H1 (cell line): ENCODE data around the gene ENPP7. TPM values are rescaled to one million over a fixed set of nuclear protein-coding genes. Genes with fewer than 3 reads are reported as not detected.

ENCODE experiments used
- CTCF ChIA-PET: fragments of 300-600 bp; sonication (Branson Sonifier 250); formaldehyde crosslinking; loops from one replicate; lab custom pipeline; 2021; ENCODE audit not compliant: partially characterized antibody; lab: Charles Lee
- POLR2A ChIA-PET: fragments of 300-600 bp; sonication (Branson Sonifier 250); formaldehyde crosslinking; loops from one replicate; lab custom pipeline; 2021; ENCODE audit warnings: inconsistent platforms; ENCODE audit not compliant: partially characterized antibody; lab: Charles Lee
- DNase-seq, 2 experiments: peaks; one replicate each; pipeline versions ENCODE4 v3.0.0 to v3.0.0-alpha.2; 2010 to 2022; ENCODE audit warnings: low spot score in 2 of 2, low read depth in 1 of 2, mixed read lengths in 1 of 2
- FAIRE-seq: peaks from 2 replicates; lab custom pipeline; 2011; peaks lifted over from hg19 to GRCh38; lab: Jason Lieb, UNC
- H2AFZ ChIP-seq: 2 replicates; pipeline ENCODE4 v1.8.1; 2012; ENCODE audit warnings: low read length, inconsistent platforms
- H2AK5ac ChIP-seq: 2 replicates; pipeline ENCODE4 v1.6.1; 2013; ENCODE audit warnings: low read depth, low read length
- H2BK120ac ChIP-seq: replicated peaks from 2 replicates; pipeline ENCODE3; 2013; ENCODE audit warnings: low read depth, low read length, inconsistent platforms
- H2BK12ac ChIP-seq: 2 replicates; pipeline ENCODE4 v1.6.1; 2013; ENCODE audit warnings: low read depth, low read length
- H2BK15ac ChIP-seq: 2 replicates; pipeline ENCODE4 v1.6.1; 2013; ENCODE audit warnings: low read length
- H2BK20ac ChIP-seq: 2 replicates; pipeline ENCODE4 v1.6.1; 2013; ENCODE audit warnings: low read length
- H2BK5ac ChIP-seq: 2 replicates; pipeline ENCODE4 v1.6.1; 2013; ENCODE audit warnings: low read depth, low read length
- H3K14ac ChIP-seq: 2 replicates; pipeline ENCODE4 v1.6.1; 2013; ENCODE audit warnings: inconsistent platforms; ENCODE audit not compliant: insufficient read length
- H3K18ac ChIP-seq: 2 replicates; pipeline ENCODE4 v1.6.1; 2013; ENCODE audit warnings: low read length; ENCODE audit errors: extremely low read depth
- H3K23ac ChIP-seq: 2 replicates; pipeline ENCODE4 v1.6.1; 2013; ENCODE audit warnings: inconsistent platforms; ENCODE audit not compliant: insufficient read length
- H3K23me2 ChIP-seq: 2 replicates; pipeline ENCODE4 v1.6.1; 2013; ENCODE audit warnings: low read depth, low read length
- H3K27ac ChIP-seq: 2 replicates; pipeline ENCODE4 v1.6.1; 2011; ENCODE audit warnings: low read depth, low read length, inconsistent platforms
- H3K27me3 ChIP-seq, 4 experiments: replicated peaks in 1 of 4; 1 replicate in 1 of 4; 2 replicates in 3 of 4; pipeline versions ENCODE4 v1.6.1 to v1.8.1; 2011 to 2013; ENCODE audit warnings: low read length in 3 of 4, mild to moderate bottlenecking in 3 of 4, inconsistent platforms in 2 of 4, mixed read lengths in 2 of 4, moderate library complexity in 1 of 4; ENCODE audit not compliant: control insufficient read depth in 3 of 4, insufficient read depth in 3 of 4; ENCODE audit errors: extremely low read depth in 1 of 4
- H3K36me3 ChIP-seq, 4 experiments: 2 replicates each; pipeline versions ENCODE4 v1.6.1 to v1.8.1; 2011 to 2013; ENCODE audit warnings: mild to moderate bottlenecking in 4 of 4, low read length in 3 of 4, moderate library complexity in 2 of 4, control low read depth in 1 of 4, inconsistent platforms in 1 of 4; ENCODE audit not compliant: insufficient read depth in 4 of 4, control insufficient read depth in 2 of 4
- H3K4ac ChIP-seq: replicated peaks from 2 replicates; pipeline ENCODE3; 2013; ENCODE audit warnings: low read length, low read depth, mixed read lengths, inconsistent platforms; ENCODE audit not compliant: insufficient read length
- H3K4me1 ChIP-seq, 4 experiments: replicated peaks in 1 of 4; 1 replicate in 1 of 4; 2 replicates in 3 of 4; pipeline versions ENCODE4 v1.6.1 to v1.8.1; 2011 to 2013; ENCODE audit warnings: low read length in 3 of 4, inconsistent platforms in 2 of 4, mixed read lengths in 1 of 4; ENCODE audit not compliant: insufficient read depth in 4 of 4, control insufficient read depth in 3 of 4
- H3K4me2 ChIP-seq, 2 experiments: 2 replicates each; pipeline versions ENCODE4 v1.6.1 to v1.8.1; 2011 to 2013; ENCODE audit warnings: low read depth in 2 of 2, low read length in 2 of 2, control low read depth in 1 of 2, inconsistent platforms in 1 of 2, mild to moderate bottlenecking in 1 of 2; ENCODE audit not compliant: insufficient read depth in 1 of 2
- H3K4me3 ChIP-seq, 4 experiments: fragments of 200-600, 300-600 bp in 1 of 4; sonication (generic), shearing (Covaris generic), sonication (Bioruptor Twin) in 1 of 4; 2 replicates each; pipeline versions ENCODE4 v1.5.1 to v1.8.1; 2011 to 2016; ENCODE audit warnings: low read length in 4 of 4, low read depth in 3 of 4, control low read depth in 2 of 4, inconsistent platforms in 2 of 4, mild to moderate bottlenecking in 2 of 4, mixed read lengths in 1 of 4, moderate library complexity in 1 of 4; ENCODE audit not compliant: insufficient read depth in 2 of 4; ENCODE audit errors: extremely low read depth in 1 of 4
- H3K56ac ChIP-seq: replicated peaks from 2 replicates; pipeline ENCODE3; 2013; ENCODE audit warnings: low read depth, mild to moderate bottlenecking, mixed read lengths, low read length, inconsistent platforms; ENCODE audit not compliant: insufficient read length
- H3K79me1 ChIP-seq: 2 replicates; pipeline ENCODE4 v1.6.1; 2013; ENCODE audit warnings: low read depth, low read length, control low read depth
- H3K79me2 ChIP-seq, 2 experiments: 2 replicates each; pipeline versions ENCODE4 v1.6.1 to v1.8.1; 2012 to 2013; ENCODE audit warnings: low read length in 2 of 2, mild to moderate bottlenecking in 2 of 2, inconsistent platforms in 1 of 2; ENCODE audit not compliant: insufficient read depth in 2 of 2, control insufficient read depth in 1 of 2
- H3K9ac ChIP-seq, 4 experiments: replicated peaks in 1 of 4; 1 replicate in 1 of 4; 2 replicates in 3 of 4; pipeline versions ENCODE4 v1.6.1 to v1.8.1; 2011 to 2013; ENCODE audit warnings: low read depth in 3 of 4, low read length in 3 of 4, control low read depth in 2 of 4, mild to moderate bottlenecking in 2 of 4, moderate library complexity in 2 of 4, inconsistent platforms in 1 of 4; ENCODE audit errors: extremely low read depth in 1 of 4
- H3K9me3 ChIP-seq, 2 experiments: 2 replicates each; pipeline versions ENCODE4 v1.6.1 to v1.8.1; 2012 to 2013; ENCODE audit warnings: mild to moderate bottlenecking in 2 of 2, moderate library complexity in 2 of 2, control low read depth in 1 of 2, inconsistent platforms in 1 of 2, low read depth in 1 of 2, low read length in 1 of 2, mixed read lengths in 1 of 2; ENCODE audit not compliant: insufficient read depth in 2 of 2
- H4K20me1 ChIP-seq, 2 experiments: replicated peaks in 1 of 2; 2 replicates each; pipeline versions ENCODE3 to v1.8.1; 2011 to 2013; ENCODE audit warnings: inconsistent platforms in 2 of 2, low read length in 2 of 2, mild to moderate bottlenecking in 1 of 2; ENCODE audit not compliant: insufficient read depth in 2 of 2, control insufficient read depth in 1 of 2
- H4K5ac ChIP-seq: 2 replicates; pipeline ENCODE4 v1.6.1; 2013; ENCODE audit warnings: low read length, low read depth, mixed read lengths, inconsistent platforms; ENCODE audit not compliant: insufficient read length
- H4K8ac ChIP-seq: 2 replicates; pipeline ENCODE4 v1.8.0; 2013; ENCODE audit warnings: mild to moderate bottlenecking, moderate library complexity, low read length, inconsistent platforms; ENCODE audit not compliant: insufficient read depth; ENCODE audit errors: extremely low read depth
- H4K91ac ChIP-seq: replicated peaks from 2 replicates; pipeline ENCODE3; 2013; ENCODE audit warnings: low read length, mixed read lengths, inconsistent platforms; ENCODE audit not compliant: insufficient read length
- ATF3 ChIP-seq: IDR thresholded peaks from 2 replicates; pipeline ENCODE4 v1.6.1; 2011; ENCODE audit warnings: low read depth, mild to moderate bottlenecking, low read length; ENCODE audit not compliant: insufficient read depth
- CHD2 ChIP-seq: IDR thresholded peaks from 2 replicates; pipeline ENCODE4 v1.6.1; 2012; ENCODE audit warnings: low read length, improper control_type of control experiment
- ZNF274 ChIP-seq: IDR thresholded peaks from 2 replicates; pipeline ENCODE4 v1.7.0; 2012; ENCODE audit warnings: low read length, borderline replicate concordance; ENCODE audit errors: extremely low read depth
- WGBS, 2 experiments: shearing (Covaris generic) in 1 of 2; methylation state at CpG; one replicate each; pipeline versions ENCODE4 v1.1.6 to v1.1.7; 2013 to 2015; ENCODE audit warnings: low lambda C conversion rate in 2 of 2, mixed read lengths in 2 of 2, inconsistent platforms in 1 of 2, low coverage in 1 of 2, missing lambda C conversion rate in 1 of 2; ENCODE audit not compliant: insufficient replicate concordance in 2 of 2, insufficient coverage in 1 of 2, insufficient read length in 1 of 2; ENCODE audit errors: extremely low coverage in 1 of 2, missing lambda C conversion rate in 1 of 2; 5-methylcytosine and 5-hydroxymethylcytosine counted together
- polyA plus RNA-seq, 7 experiments: library from polyadenylated mRNA; depleted of rRNA in 3 of 7; stranded (reverse) in 5 of 7; unstranded in 2 of 7; fragments of >200 nt in 5 of 7; fragments of 200-250 nt in 2 of 7; gene quantifications; 1 replicate in 5 of 7; 2 replicates in 1 of 7; 4 replicates in 1 of 7; pipeline versions ENCODE4 v1.2.1 to v1.2.3, GENCODE V29; 2011 to 2013; ENCODE audit warnings: missing spikeins in 2 of 7, mixed read lengths in 2 of 7
- total RNA-seq: library from RNA; stranded (reverse); fragmentation: NEBNext Ultra II Directional; extraction: Animal tissue kit (Norgen Biotek cat#: 25700); gene quantifications from 2 replicates; pipeline ENCODE4 v1.2.1, GENCODE V29; 2021

Gene ENPP7
- total and polyA plus RNA-seq, 2 of the 8 experiments (the other 6 are each of a cell fraction or from before 2014, with no cell fraction given): not detected

DNA sequence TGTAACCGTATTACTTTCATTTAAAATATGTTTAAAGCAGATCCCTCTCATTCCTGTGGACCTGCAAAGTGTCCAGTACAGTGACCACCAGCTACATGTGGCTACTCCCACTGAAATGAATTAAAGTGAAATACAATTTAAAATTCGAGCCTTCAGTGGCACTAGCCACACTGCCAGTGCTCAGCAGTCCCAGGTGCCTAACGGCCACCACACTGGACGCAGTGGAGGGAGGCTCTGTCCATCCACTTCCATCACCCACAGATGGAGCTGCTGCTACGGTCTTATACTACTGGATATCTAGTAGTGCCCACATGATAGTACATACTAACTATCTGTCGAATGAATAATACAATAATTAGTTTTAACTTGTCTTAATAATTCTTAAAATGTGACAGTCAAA is 44.9 kb downstream of the ENPP7 start:
- no peak overlapping the region for H3K9ac ChIP-seq
- no peak overlapping the region for H3K14ac ChIP-seq
- H3K4me3 ChIP-seq: no peak overlapping the region
- H4K8ac ChIP-seq: no peak overlapping the region
- CTCF ChIA-PET: interaction anchor here (1.0 to 5.9 kb wide), 10 partner anchors 9 to 53 kb away, joined by 3 to 90 read pairs (median 5); no protein-coding TSS in a partner anchor
- H3K4me1 ChIP-seq: peaks cover 4 to 19% (median 14%) of the 10 kb centered on the region in 4 experiments
- no peak overlapping the region for H2BK5ac ChIP-seq
- DNase-seq: no peak
- H4K91ac ChIP-seq: peak overlapping the region; percentile 85
- H3K9me3 ChIP-seq: no peaks in the 10 kb centered on the region
- H3K23ac ChIP-seq: no peak overlapping the region
- H4K5ac ChIP-seq: no peak overlapping the region
- H2BK12ac ChIP-seq: no peak overlapping the region
- no peak overlapping the region for H2BK120ac ChIP-seq
- H3K27me3 ChIP-seq: no peaks in the 10 kb centered on the region; a peak in 2 of 7 replicates
- no peak for FAIRE-seq
- no peak for TF ChIP-seq CHD2
- TF ChIP-seq ATF3: no peak
- TF ChIP-seq ZNF274: 0 out of 2 replicates have a peak, but pooled peaks have one; percentile 10
- 82% methylated on average over 6 of the region's 6 CpGs; no CpG with 5 or more reads in 1 of the 2 experiments for WGBS, 2 experiments
- H2BK20ac ChIP-seq: no peak overlapping the region
- POLR2A ChIA-PET: interaction anchor here (1.7 to 5.2 kb wide), 5 partner anchors 11 to 33 kb away, joined by 3 to 77 read pairs (median 7); no protein-coding TSS in a partner anchor
- no peak overlapping the region for H2BK15ac ChIP-seq
- peaks cover 11 to 16% of the 10 kb centered on the region in 2 experiments for H4K20me1 ChIP-seq
- H3K36me3 ChIP-seq: peaks cover 4 to 13% (median 9%) of the 10 kb centered on the region in 4 experiments; a peak in 7 of 8 replicates
- no peak overlapping the region for H3K4ac ChIP-seq
- no peak overlapping the region for H3K18ac ChIP-seq
- peaks cover 12% of the 10 kb centered on the region for H3K79me1 ChIP-seq
- H2AFZ ChIP-seq: no peak overlapping the region
- peaks cover 0 to 19% of the 10 kb centered on the region in 2 experiments; a peak in 2 of 4 replicates for H3K79me2 ChIP-seq
- no peak overlapping the region for H3K27ac ChIP-seq
- H3K4me2 ChIP-seq: no peak overlapping the region; a peak in 1 of 4 replicates
- no peak overlapping the region for H2AK5ac ChIP-seq
- peaks cover 10% of the 10 kb centered on the region for H3K23me2 ChIP-seq
- H3K56ac ChIP-seq: no peak overlapping the region
